DMS 273 (cell line): Measurements from ENCODE around the gene MEX3A.
"Not testable (repeated sequence)": the region's sequence is repeated elsewhere in the genome, so short reads cannot be mapped to it uniquely, and the experiment has no call there.

Experiments
- DNase-seq: peaks from one replicate; lab custom pipeline; 2025; ENCODE audit not compliant: unreplicated experiment; lab: John Stamatoyannopoulos, UW

The MEX3A gene

GRCh38 chr1:156082309-156083091 lies at the start of gene MEX3A:
MEX3A (minus strand) TSS chr1:156082465; CDS start chr1:156081998, 467 bp downstream.
- peak; percentile 92 for DNase-seq

- DNase-seq: no peak
Measured at GRCh38 chr1:156130578-156130942, 48.3 kb upstream of the MEX3A start.

GRCh38 chr1:156129687-156130577 lies 47.7 kb upstream of the MEX3A start:
- peak; percentile 93 for DNase-seq

- DNase-seq: peak; percentile 58
Measured at GRCh38 chr1:156128654-156129597, 46.7 kb upstream of the MEX3A start.

GRCh38 chr1:156128308-156128653 lies 46.0 kb upstream of the MEX3A start:
- no peak for DNase-seq

GRCh38 chr1:156126630-156127534 lies 44.6 kb upstream of the MEX3A start:
- no peak for DNase-seq

- DNase-seq: peak; percentile 87
Measured at GRCh38 chr1:156126043-156126629, 43.9 kb upstream of the MEX3A start.

GRCh38 chr1:156125544-156125943 lies 43.3 kb upstream of the MEX3A start:
- not testable (repeated sequence) for DNase-seq

- peak; percentile 60 for DNase-seq
Measured at GRCh38 chr1:156124557-156125483, 42.6 kb upstream of the MEX3A start.

GRCh38 chr1:156123356-156124196 lies 41.3 kb upstream of the MEX3A start:
- DNase-seq: peak; percentile 99

GRCh38 chr1:156122519-156123355 lies 40.5 kb upstream of the MEX3A start:
- DNase-seq: peak; percentile 85

GRCh38 chr1:156122086-156122485 lies 39.8 kb upstream of the MEX3A start:
- no peak for DNase-seq

GRCh38 chr1:156121457-156121856 lies 39.2 kb upstream of the MEX3A start:
- no peak for DNase-seq

GRCh38 chr1:156121005-156121404 lies 38.7 kb upstream of the MEX3A start:
- DNase-seq: not testable (repeated sequence)

- no peak for DNase-seq
Measured at GRCh38 chr1:156120318-156120717, 38.1 kb upstream of the MEX3A start.

GRCh38 chr1:156119503-156120209 lies 37.4 kb upstream of the MEX3A start:
- DNase-seq: peak; percentile 78
